ENCODE results near the gene ZFAND4.
"Not testable (repeated sequence)": the region's sequence is repeated elsewhere in the genome, so short reads cannot be mapped to it uniquely, and the experiment has no call there.

ZFAND4 gene

GRCh38 chr10:45589868-45590267 lies 82.7 kb downstream of the ZFAND4 start:
- DNase-seq (ENCODE audit: low read depth in 3 of 3), result no peak

GRCh38 chr10:45589009-45589408 lies 83.6 kb downstream of the ZFAND4 start:
- DNase-seq (ENCODE audit: low read depth in 3 of 3), result no peak

- no peak for DNase-seq (ENCODE audit: low read depth in 3 of 3)
Measured at GRCh38 chr10:45586028-45586824, 86.3 kb downstream of the ZFAND4 start.

GRCh38 chr10:45585131-45585530 lies 87.4 kb downstream of the ZFAND4 start:
- DNase-seq (ENCODE audit: low read depth in 3 of 3), result no peak

GRCh38 chr10:45582386-45582781 lies 90.2 kb downstream of the ZFAND4 start:
- no peak for DNase-seq (ENCODE audit: low read depth in 3 of 3)

GRCh38 chr10:45581582-45582385 lies 90.8 kb downstream of the ZFAND4 start:
- DNase-seq (ENCODE audit: low read depth in 3 of 3), result no peak

GRCh38 chr10:45581216-45581549 lies 91.4 kb downstream of the ZFAND4 start:
- DNase-seq (ENCODE audit: low read depth in 3 of 3), result no peak

GRCh38 chr10:45580371-45581215 lies 92.0 kb downstream of the ZFAND4 start:
- DNase-seq (ENCODE audit: low read depth in 3 of 3), result peak in 1 of 3 donors; percentile 10

GRCh38 chr10:45578384-45578971 lies 94.1 kb downstream of the ZFAND4 start:
- DNase-seq (ENCODE audit: low read depth in 3 of 3), result no peak

GRCh38 chr10:45575966-45576597 lies 96.5 kb downstream of the ZFAND4 start:
- no peak for DNase-seq (ENCODE audit: low read depth in 3 of 3)

GRCh38 chr10:45575032-45575761 lies 97.4 kb downstream of the ZFAND4 start:
- not testable (repeated sequence) for DNase-seq (ENCODE audit: low read depth in 3 of 3)

- no peak for DNase-seq (ENCODE audit: low read depth in 3 of 3)
Measured at GRCh38 chr10:45569471-45569870, 103.1 kb downstream of the ZFAND4 start.

GRCh38 chr10:45566415-45566814 lies 106.2 kb downstream of the ZFAND4 start:
- no peak for DNase-seq (ENCODE audit: low read depth in 3 of 3)

Data from stimulated activated CD4-positive, alpha-beta T cell treated with anti-CD3 and anti-CD28 coated beads, TNF-alpha, amount 100 ng/mL, for 48 hours (primary cell).